ENCODE results near the gene PAM.

Gene PAM

DNA sequence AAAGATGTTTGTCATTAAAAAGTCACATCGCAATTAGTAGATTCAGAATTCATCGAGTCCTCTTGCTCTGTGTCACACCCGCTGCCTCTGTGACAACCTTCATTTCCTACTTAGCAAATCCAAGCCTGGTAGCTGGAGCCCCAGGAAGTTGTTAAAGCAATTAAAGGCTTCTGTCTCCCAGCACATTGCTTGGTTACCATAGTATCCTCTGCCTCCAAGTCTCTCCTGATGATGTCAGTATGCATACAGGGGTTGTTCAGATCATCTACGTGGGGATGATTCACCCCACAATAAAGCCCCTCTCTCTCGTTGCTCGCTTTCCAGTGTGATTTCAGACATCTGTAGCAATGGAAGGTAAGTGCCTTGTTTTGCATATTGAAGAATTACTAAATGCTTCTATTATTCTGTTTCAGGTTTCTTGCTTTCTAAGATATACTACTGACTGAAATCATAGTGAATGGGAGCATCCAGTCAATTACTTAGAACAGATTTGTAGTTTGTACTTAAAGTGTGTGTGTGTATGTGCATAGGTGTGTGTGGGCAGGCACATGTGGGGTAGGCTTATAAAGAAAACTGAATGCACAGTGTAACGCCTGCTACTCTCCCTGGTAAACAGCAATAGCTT, 52.9 kb downstream of the PAM start:
- H3K4me3 ChIP-seq (ENCODE audit: low read depth, low read length) = no peak overlapping the region

DNA sequence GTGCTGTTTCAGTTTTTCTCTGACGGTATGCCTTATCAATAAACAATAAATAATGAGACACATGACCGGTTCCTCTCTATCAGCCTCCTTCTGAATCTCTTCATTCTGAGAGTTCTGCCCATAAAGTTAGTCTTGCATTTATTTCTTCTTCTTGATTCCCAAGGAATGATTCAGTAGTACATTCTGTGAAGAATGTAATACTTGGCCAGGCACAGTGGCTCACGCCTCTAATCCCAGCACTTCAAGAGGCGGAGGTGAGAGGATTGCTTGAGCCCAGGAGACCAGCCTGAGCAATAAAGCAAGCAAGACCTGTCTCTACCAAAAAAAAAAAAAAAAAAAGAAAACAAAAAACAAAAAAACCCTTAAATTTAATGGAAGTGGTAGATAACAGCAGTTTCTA, 53.9 kb downstream of the PAM start:
- no peak overlapping the region for H3K4me3 ChIP-seq (ENCODE audit: low read depth, low read length)

DNA sequence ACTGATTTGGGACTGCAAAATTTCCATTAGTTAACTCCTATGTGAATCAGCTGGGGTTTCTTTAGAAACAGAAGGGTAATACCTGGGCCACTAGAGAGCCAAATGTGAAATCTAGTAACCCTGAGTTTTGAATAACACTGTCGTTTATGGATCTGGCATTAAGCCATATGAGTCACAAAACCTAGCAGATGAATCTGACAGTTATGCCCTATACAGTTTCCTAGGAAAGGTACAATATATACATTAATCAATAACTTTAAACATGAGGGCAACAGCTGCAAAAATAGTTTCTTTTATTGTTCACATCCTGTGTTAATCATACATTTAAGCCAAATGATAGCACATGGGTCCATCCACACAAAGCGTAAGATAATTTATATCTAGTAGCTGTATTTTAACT, 56.9 kb downstream of the PAM start:
- no peak overlapping the region for H3K4me3 ChIP-seq (ENCODE audit: low read depth, low read length)

DNA sequence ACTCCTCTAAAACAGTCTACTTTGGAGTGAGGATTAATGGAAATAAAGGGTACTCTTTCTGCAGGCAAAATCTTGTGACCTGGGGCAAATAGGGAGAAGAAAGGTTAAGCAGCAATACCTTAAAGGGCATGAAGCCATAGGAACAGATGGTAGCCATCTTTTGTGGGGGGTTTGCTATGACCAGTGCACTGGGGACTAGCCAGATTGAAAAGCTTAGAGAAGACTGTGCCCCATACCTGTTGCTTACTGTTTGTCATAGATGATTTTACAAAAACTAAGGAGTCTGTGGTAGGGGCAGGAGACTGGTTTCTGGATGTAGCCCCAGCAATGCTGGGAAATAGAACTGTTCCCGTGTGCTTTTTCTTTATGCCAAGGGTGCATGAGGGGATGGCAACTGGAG, 58.6 kb downstream of the PAM start:
- H3K4me3 ChIP-seq (ENCODE audit: low read depth, low read length) = no peak overlapping the region

DNA sequence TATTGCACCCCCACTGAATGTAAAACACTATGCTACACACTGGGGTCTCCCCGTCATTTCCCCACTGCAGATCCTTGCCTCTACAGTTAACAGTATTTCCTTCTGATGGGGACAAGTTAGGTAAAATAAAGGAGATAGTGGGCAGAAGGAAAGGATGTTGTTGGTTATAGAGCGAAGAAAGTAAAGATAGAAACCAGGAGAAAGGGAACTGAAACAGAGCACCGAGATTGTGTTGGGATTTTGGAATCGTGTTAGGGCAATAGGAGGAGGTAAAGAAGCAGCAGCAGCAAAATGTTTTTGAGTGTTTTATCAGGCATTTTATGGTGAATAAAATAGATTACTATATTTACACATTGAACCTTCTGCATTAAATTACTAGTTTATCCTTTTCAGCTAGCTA, 60.0 kb downstream of the PAM start:
- no peak overlapping the region for H3K4me3 ChIP-seq (ENCODE audit: low read depth, low read length)

DNA sequence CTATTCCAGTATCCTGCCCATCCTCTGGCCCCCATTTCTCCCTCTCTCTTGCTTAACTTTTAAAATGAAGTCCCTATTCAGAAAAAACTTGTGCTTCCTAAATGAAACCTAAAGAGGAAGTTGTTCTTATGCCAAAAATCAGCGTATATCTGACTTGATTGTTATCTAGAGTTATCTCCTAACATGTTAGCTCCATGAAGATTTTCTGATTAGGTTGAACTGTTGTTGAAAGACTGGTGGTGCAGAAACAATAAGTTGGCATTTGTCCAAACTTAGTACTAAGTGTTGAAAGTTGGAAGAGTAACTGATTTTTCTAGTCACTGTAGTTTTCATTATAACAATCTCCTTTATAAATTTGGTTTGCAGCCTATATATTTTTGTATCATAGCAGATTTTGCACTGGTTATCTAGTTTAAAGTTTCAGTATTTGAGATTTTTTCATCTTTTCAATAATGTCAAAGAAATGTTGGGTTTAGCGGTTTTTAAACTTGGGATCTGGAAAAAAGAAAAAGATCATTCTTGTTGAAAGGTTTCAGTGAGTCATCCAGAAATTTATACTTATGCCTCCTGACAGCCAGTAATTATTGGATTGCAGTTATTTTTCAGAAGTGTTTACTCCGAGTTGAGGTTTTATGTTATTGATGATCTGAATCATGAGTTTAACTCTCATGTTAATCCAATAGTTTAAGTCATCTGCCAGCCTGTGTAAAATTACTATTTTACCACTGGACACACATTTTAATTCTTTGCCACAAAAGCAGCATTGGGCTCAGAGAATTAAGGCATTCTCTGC, 60.6 kb downstream of the PAM start:
- H3K4me3 ChIP-seq (ENCODE audit: low read depth, low read length) = no peak overlapping the region

DNA sequence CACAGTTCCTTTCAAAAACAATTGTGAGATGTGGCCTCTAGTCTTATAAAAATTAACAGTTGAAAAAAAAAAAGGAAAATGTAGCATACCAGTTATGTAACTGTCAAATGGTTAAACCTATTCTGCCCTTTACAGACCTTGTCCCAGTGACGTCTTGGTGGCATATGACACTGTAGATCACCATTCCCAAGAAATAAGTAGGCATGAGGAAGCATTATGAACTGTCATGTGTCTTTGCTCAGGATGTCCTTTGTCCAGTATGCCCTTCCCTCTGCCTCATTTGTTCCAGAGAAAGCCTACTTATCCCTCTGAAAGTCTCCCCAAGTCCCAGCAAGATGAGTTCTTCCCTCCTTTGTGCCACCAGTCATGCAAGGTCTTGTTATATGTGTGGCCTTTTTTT, 63.2 kb downstream of the PAM start:
- H3K4me3 ChIP-seq (ENCODE audit: low read depth, low read length) = no peak overlapping the region

DNA sequence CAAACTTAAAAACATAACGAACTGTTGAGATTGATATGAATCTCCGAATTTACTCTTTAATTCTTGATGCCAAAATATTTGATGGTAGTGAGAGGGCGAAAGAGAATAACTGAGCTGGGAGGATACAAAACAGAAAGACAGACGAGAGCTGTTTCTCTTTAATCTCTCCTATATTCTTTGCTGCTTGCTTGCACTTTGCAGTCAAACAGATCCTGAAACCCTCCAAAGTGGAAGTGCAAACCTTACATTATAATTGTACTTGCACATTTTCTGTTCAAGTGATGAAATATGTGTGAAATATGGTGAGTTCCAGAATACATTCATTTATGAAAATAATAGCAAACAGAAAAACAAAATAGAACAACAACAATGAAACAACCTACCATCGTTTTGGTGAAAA, 63.8 kb downstream of the PAM start:
- no peak overlapping the region for H3K4me3 ChIP-seq (ENCODE audit: low read depth, low read length)

DNA sequence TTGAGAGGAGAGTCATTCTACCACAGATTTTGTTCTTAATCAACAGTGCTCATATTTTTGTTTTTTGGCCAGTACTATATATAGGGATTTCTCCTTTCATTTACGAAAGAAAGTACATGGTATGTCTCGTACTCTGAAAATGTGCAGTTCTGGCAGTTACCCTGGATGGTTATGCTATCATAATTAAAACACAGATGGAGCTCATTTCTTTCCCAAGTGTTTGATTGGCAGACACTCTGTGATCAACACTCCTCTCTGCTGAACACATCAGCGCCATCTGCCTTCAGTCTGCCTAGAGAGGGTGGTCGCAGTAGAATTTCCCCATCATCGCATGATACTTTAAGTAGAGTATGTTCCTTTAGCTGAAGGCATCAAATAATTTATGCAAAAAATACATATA, 64.5 kb downstream of the PAM start:
- H3K4me3 ChIP-seq (ENCODE audit: low read depth, low read length) = no peak overlapping the region

DNA sequence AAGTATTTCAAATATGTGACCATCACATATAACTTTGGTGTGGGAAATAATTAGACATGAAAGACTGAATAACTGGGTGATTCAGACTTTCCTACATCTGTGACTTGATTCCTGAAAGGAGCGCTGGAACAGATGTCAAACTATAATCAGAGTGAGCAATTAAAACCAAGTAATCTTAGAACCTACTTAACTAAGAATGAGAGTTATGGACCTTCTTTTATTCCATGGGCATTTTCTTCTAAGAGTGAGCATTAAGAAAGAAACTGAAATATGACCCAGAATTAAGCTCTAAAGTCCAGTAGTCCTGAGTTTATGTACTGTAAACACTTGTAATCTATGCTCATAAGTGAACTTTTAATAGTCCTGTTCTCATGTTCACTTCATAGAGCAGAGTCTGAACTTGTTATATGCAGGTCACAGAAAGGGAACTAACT, 68.4 kb downstream of the PAM start:
- no peak overlapping the region for H3K4me3 ChIP-seq (ENCODE audit: low read depth, low read length)

DNA sequence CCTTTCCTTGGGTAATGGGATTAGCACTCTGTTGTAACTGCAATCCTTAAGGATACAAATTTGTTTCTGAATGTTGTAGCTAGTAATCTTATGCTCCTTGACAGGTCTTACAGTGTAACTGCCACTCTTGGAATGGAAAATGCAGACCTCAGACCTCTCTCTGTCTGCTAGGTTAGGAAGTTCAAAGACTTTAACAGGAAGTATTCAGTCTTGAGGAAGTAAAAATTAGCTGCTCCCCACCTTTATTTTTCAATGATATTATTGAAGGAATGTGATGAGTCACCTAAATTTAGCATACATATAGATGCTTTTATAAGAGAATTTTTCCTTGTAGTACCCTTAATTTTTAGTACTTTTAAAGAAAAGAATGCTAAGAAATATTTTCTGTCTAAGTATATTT, 71.5 kb downstream of the PAM start:
- no peak overlapping the region for H3K4me3 ChIP-seq (ENCODE audit: low read depth, low read length)

DNA sequence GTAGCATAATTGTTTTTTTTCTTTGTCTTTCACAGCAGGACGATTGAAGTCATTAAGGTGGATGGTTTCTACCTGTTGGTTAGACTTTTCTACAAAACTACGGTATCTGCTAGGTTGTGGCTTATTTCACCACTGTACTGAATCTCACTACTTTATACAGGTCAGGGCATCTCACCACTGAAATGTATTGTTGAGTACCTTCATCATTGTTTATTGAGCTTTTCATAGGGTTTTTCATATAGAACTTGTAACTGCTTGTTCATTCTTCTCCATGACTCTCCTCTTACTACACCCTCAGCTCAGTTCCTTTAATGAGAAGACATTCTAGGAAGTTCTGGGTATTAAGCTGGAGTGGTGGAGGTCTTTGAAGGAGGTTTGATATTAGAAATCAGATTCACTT, 75.1 kb downstream of the PAM start:
- H3K4me3 ChIP-seq (ENCODE audit: low read depth, low read length) = no peak overlapping the region

DNA sequence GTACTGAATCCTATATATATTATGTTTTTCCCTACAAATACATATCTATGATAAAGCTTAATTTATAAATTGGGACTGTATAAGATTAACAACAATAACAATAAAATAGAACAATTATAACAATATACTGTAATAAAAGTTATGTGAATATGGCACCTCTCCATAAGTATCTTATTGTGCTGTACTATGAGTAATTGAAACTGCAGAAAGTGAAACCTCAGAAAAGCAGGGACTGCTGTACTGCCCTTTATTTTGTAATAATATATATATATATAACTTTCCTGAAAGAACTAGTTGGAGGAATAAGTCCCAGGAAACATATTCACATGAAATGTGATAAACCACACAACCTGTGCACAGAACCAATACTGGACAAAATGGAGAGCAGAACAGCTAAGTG, 77.3 kb downstream of the PAM start:
- H3K4me3 ChIP-seq (ENCODE audit: low read depth, low read length) = no peak overlapping the region

DNA sequence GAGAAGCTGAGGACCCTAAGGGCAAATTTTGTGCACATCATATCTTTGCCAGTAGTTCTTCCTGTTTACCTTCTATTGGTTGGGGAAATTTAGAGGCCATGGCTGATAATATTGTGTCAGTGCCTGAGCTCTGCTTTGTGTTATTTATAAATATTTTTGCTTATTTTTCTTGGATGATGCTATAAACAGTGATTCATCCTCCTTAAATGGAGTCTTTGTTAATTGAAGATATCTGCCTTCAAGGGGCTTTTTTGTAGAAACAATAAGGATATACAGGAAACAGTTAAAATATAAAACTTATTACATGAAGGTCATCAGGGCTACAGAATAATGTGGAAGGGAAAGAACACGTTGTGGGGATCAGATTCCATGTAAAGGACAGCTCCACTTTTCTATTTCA, 78.0 kb downstream of the PAM start:
- H3K4me3 ChIP-seq (ENCODE audit: low read depth, low read length) = no peak overlapping the region

DNA sequence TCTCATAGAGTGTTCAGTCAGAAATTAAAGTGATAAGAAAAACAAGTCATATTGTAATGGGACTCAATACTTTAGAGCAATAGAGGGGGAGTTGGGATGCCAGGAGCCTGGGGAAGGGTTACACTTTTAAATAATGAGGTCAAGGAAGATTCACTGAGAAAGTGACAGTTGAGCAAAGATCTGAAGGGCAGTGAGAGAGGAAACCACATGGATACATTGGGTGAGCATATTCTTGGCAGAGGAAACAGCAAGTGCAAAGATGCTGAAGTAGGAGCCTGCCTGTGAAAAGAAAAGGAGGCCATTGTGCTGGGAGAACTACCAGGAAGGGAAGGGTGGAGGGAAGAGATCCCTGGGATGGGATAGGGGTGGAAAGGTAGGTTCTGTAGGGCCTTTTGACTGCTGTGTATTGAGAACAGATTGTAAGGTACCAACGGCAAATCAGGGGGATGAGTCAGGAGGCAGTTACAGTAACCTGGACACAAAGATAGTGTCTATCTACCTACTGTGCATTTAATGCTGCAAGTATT, 79.4 kb downstream of the PAM start:
- H3K4me3 ChIP-seq (ENCODE audit: low read depth, low read length) = no peak overlapping the region

DNA sequence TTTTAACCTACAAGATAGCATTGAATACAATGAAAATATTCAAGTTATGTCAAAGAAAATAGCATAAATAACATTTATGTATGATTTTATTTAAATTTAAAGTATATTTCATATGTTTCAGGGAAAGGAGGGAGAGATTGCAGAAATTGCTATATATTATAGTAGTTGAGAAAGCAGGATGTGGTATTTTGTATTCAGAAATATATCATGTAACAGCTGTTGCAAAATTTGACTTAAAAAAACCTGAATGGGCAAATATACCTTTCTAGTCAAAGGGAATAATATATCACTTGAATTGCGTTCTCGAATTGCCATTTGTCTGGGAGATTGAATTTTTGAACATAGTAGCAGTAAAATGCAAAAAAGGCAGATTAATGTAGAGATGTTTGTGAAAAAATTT, 80.6 kb downstream of the PAM start:
- no peak overlapping the region for H3K4me3 ChIP-seq (ENCODE audit: low read depth, low read length)

DNA sequence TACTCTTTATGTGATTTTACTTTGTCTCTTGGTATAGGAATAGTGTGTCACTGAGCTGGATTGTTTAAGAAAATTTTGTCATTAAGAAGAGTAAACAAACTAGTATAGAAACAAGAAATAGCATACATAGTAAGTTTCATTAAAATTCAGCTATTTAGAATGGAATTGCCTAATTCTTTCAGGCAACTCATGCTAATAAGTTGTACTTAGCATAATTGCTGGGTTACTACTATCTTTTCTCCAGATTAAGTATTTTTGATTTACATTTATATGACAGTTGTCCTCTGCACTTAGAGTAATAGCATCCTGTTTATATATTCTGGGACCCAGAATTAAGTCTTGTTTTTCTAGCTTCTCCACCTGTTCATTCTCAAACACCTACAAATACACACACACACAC, 85.9 kb downstream of the PAM start:
- H3K4me3 ChIP-seq (ENCODE audit: low read depth, low read length) = no peak overlapping the region

DNA sequence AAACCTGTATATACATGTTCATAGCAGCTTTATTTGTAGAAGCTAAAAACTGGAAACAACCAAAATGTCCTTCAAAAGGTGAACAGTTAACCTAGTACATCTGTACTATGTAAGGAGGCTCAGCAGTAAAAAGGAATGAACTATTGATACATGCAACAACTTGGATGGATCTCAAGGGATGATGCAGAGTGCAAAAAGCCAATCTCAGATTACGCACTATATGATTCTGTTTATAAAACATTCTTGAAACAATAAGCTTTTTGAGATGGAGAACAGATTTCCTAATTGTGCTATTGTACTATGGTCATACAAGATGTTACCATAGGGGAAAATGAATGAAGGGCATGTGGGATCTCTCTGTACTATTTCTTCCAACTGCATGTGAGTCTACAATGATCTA, 88.9 kb downstream of the PAM start:
- no peak overlapping the region for H3K4me3 ChIP-seq (ENCODE audit: low read depth, low read length)

DNA sequence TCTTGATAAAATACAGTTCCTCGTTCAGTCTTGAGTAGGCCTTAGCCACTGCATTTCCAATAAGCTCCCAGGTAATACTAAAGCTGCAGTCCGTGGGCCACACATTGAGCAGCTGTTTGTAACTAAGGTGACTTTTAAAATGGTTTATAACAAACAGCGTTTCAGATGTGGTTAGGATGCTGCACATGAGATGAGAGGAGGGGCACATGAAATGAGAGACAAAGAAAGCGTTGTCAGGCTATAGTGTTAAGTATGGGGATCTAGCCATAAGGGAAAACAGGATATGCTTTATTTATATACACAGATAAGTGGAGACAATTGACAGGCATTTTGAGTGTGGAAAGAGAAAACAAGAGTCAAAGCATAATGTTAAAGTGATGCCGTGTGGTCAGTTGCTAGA, 89.9 kb downstream of the PAM start:
- H3K4me3 ChIP-seq (ENCODE audit: low read depth, low read length) = no peak overlapping the region

DNA sequence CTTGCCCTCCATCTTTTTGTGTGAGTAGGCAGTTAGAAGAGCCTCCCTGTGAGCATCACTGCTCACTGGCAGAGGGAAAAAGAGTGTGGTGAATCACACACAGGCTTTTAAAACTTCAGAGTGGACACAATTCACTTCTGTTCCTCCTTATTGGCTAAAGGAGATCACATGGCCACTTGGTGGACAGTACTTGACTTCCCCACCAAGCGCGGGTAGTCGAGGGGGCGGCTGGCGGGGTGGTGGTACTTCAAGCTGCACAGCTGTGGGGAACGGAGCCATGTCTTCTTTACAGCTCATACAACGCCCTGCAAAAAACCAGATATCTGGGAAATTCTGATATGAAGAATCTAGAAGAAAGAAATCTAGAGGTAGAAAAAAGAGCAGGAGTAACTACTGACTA, 95.4 kb downstream of the PAM start:
- no peak overlapping the region for H3K4me3 ChIP-seq (ENCODE audit: low read depth, low read length)

DNA sequence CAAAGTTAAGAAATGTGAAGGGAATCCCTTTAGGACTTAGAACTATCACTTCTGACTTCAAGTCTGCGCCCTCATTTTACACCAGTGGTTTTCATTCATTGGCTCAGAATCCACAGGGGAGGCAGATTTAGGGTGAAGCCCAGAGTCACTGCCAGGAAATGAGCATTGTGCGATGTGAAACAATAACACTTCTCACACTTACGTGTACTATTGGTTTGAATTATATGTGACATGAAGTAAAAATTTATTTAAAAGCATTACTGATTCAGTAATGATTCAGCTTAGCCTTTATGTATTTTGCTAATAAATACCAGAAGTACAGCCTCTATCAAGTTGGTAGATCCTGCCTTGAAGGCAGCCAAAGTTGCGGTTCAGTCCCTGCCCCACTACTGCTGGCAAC, 98.6 kb downstream of the PAM start:
- no peak overlapping the region for H3K4me3 ChIP-seq (ENCODE audit: low read depth, low read length)

DNA sequence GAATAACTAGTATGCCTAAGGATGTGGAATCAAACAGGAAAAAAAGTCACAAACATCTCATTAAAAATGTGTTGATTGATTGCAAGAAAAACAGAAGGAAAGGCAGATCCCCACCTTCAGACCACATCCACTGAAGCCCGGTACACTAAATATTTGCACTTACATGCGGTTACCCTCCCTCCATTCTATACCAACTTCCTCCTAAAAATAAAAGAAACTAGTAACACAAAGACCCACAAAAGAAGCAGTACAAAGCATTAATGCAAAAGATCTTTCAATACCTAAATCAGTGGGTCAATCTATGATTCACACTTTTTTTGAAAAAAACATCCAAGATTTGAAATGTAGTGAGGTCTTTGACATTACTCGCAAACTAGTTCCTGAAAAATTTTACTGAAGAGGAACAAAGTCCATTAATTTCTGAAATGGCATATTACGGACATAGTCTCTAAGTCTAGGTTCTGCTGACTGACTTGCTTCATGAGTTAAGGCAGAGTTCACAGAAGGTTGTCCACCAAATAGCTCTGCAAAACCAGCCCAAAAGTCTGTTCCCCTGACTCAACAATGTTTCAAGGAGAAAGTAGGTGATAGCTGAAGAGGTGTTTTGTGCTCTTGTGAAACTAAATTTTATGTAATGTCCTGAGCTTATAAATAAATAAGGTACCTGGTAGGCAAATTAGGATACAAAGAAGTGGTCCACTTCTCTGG, 100.7 kb downstream of the PAM start:
- H3K4me3 ChIP-seq (ENCODE audit: low read depth, low read length) = no peak overlapping the region
